ENCODE measurements around the gene HS6ST3. TPM values are rescaled to one million over a fixed set of nuclear protein-coding genes. Genes with fewer than 3 reads are reported as not detected.

HS6ST3 gene
- total RNA-seq, 2 experiments from 2014 or later: not detected

- DNase-seq: no peak
- no peaks in the 10 kb centered on the region for H3K36me3 Mint-ChIP-seq (ENCODE audit: low read depth)
- H3K27ac Mint-ChIP-seq: no peak overlapping the region
- no peaks in the 10 kb centered on the region for H3K4me1 Mint-ChIP-seq (ENCODE audit: low read depth)
- no peak for ATAC-seq
- no peak for TF ChIP-seq CTCF (IDR thresholded peaks at IDR 0.05)
- ChIA-PET CTCF (no interaction called here), POLR2A (no interaction called here)
- intact Hi-C loops (cut with micrococcal nuclease): no loop called here
- no peaks in the 10 kb centered on the region for H3K27me3 Mint-ChIP-seq
- peaks cover 2% of the 10 kb centered on the region for H3K9me3 Mint-ChIP-seq
- H3K4me3 Mint-ChIP-seq: no peak overlapping the region
These were observed 225.1 kb downstream of the HS6ST3 start for GRCh38 chr13:96314974-96315373.

- no peak for TF ChIP-seq CTCF (IDR thresholded peaks at IDR 0.05)
- no peaks in the 10 kb centered on the region for H3K36me3 Mint-ChIP-seq (ENCODE audit: low read depth)
- CTCF ChIA-PET: no interaction called here
- ATAC-seq: no peak
- H3K4me3 Mint-ChIP-seq: no peak overlapping the region
- H3K4me1 Mint-ChIP-seq (ENCODE audit: low read depth): no peaks in the 10 kb centered on the region
- DNase-seq: no peak
- intact Hi-C loops (cut with micrococcal nuclease): no loop called here
- H3K9me3 Mint-ChIP-seq: peaks cover 4% of the 10 kb centered on the region
- H3K27ac Mint-ChIP-seq: no peak overlapping the region
- POLR2A ChIA-PET: no interaction called here
- no peaks in the 10 kb centered on the region for H3K27me3 Mint-ChIP-seq
These were observed 248.1 kb downstream of the HS6ST3 start for GRCh38 chr13:96338030-96338429.

GRCh38 chr13:96342286-96342685 is 252.4 kb downstream of the HS6ST3 start:
- POLR2A ChIA-PET: no interaction called here
- H3K4me1 Mint-ChIP-seq (ENCODE audit: low read depth): no peaks in the 10 kb centered on the region
- intact Hi-C loops (cut with micrococcal nuclease): no loop called here

GRCh38 chr13:96342852-96343465 is 253.1 kb downstream of the HS6ST3 start:
- Mint-ChIP-seq H3K36me3 (ENCODE audit: low read depth) (no peaks in the 10 kb centered on the region), H3K27ac (no peak overlapping the region), H3K4me3 (no peak overlapping the region), H3K27me3 (no peaks in the 10 kb centered on the region), H3K9me3 (peaks cover 7% of the 10 kb centered on the region), H3K4me1 (ENCODE audit: low read depth) (no peaks in the 10 kb centered on the region)
- no peak for TF ChIP-seq CTCF (IDR thresholded peaks at IDR 0.05)
- DNase-seq (no peak), ATAC-seq (no peak)
- intact Hi-C loops (cut with micrococcal nuclease): no loop called here
- CTCF ChIA-PET: no interaction called here
- POLR2A ChIA-PET: no interaction called here

More at GRCh38 chr13:96342286-96342685, 252.4 kb downstream of the HS6ST3 start:
- no peak overlapping the region for H3K27ac Mint-ChIP-seq
- DNase-seq (no peak), ATAC-seq (no peak)
- no peak for TF ChIP-seq CTCF (IDR thresholded peaks at IDR 0.05)
- no peaks in the 10 kb centered on the region for H3K27me3 Mint-ChIP-seq
- H3K36me3 Mint-ChIP-seq (ENCODE audit: low read depth): no peaks in the 10 kb centered on the region
- H3K9me3 Mint-ChIP-seq: peaks cover 9% of the 10 kb centered on the region
- no peak overlapping the region for H3K4me3 Mint-ChIP-seq
- CTCF ChIA-PET: no interaction called here

- TF ChIP-seq CTCF (IDR thresholded peaks at IDR 0.05): no peak
- no peak for DNase-seq
- no peak for ATAC-seq
These were observed 257.0 kb downstream of the HS6ST3 start for GRCh38 chr13:96346921-96347320.

More at GRCh38 chr13:96346921-96347320, 257.0 kb downstream of the HS6ST3 start:
- Mint-ChIP-seq H3K27me3 (no peaks in the 10 kb centered on the region), H3K4me3 (no peak overlapping the region), H3K27ac (no peak overlapping the region), H3K9me3 (peaks cover 5% of the 10 kb centered on the region), H3K36me3 (ENCODE audit: low read depth) (no peaks in the 10 kb centered on the region), H3K4me1 (ENCODE audit: low read depth) (no peaks in the 10 kb centered on the region)
- POLR2A ChIA-PET: no interaction called here
- CTCF ChIA-PET: no interaction called here
- intact Hi-C loops (cut with micrococcal nuclease): no loop called here
